Measurements from ENCODE around the gene MTAP.

The MTAP gene

GRCh38 chr9:21840647-21841046, 38.2 kb downstream of the MTAP start:
- Histone ChIP-seq H3K27me3 (ENCODE audit: insufficient read depth, low read length, poor library complexity) (no peaks in the 10 kb centered on the region), H3K4me1 (ENCODE audit: insufficient read depth, low read length) (no peaks in the 10 kb centered on the region), H4K20me1 (ENCODE audit: insufficient read depth, low read length) (no peaks in the 10 kb centered on the region; the same call in 1 of the 2 replicates), H3K27ac (ENCODE audit: low read length) (no peak overlapping the region), H3K4me3 (ENCODE audit: low read depth in 1 of 2, low read length in 2 of 2) (no peak overlapping the region), H2AFZ (ENCODE audit: low read depth, low read length) (no peak overlapping the region), H3K79me2 (ENCODE audit: insufficient read depth, low read length) (peaks cover 16% of the 10 kb centered on the region; the same call in 1 of the 2 replicates), H3K9me3 (ENCODE audit: insufficient read depth, low read length, severe bottlenecking) (peaks cover 2% of the 10 kb centered on the region), H3K36me3 (ENCODE audit: insufficient read depth, low read length) (peaks cover 63% of the 10 kb centered on the region), H3K9ac (ENCODE audit: low read depth, low read length) (no peak overlapping the region), H3K4me2 (ENCODE audit: insufficient read depth, low read length) (no peak overlapping the region)
- TF ChIP-seq, protein P1, sequence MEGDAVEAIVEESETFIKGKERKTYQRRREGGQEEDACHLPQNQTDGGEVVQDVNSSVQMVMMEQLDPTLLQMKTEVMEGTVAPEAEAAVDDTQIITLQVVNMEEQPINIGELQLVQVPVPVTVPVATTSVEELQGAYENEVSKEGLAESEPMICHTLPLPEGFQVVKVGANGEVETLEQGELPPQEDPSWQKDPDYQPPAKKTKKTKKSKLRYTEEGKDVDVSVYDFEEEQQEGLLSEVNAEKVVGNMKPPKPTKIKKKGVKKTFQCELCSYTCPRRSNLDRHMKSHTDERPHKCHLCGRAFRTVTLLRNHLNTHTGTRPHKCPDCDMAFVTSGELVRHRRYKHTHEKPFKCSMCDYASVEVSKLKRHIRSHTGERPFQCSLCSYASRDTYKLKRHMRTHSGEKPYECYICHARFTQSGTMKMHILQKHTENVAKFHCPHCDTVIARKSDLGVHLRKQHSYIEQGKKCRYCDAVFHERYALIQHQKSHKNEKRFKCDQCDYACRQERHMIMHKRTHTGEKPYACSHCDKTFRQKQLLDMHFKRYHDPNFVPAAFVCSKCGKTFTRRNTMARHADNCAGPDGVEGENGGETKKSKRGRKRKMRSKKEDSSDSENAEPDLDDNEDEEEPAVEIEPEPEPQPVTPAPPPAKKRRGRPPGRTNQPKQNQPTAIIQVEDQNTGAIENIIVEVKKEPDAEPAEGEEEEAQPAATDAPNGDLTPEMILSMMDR (IDR thresholded peaks at IDR 0.05; ENCODE audit: borderline replicate concordance, extremely low read depth, low read length, poor library complexity, severe bottlenecking), result no peak
- no peak for TF ChIP-seq EZH2 (IDR thresholded peaks at IDR 0.05; ENCODE audit: borderline replicate concordance, low read depth, low read length, severe bottlenecking)
- DNase-seq (no peak), ATAC-seq (ENCODE audit: insufficient read depth, low read depth) (no peak)

DNA sequence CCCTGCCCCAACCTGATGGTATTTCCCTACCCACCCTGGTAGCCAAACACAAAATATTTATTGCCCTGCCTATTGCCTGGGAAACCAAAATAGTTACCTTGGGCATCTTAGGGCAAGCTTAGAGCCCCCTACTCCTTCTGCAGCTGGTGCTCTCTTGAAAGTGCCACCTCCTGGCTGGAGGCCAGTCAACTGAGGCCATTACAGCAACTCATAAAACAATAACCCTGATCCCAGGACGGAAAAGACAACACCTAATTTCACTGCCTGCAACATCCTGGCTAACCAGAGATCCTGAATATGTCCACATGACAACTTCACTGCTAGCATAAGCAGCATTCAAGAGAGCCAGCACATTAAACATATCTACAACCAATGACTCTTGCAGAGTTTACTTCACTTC, 38.7 kb downstream of the MTAP start:
- no peaks in the 10 kb centered on the region; the same call in 1 of the 2 replicates for H4K20me1 ChIP-seq (ENCODE audit: insufficient read depth, low read length)
- no peak overlapping the region for H3K9ac ChIP-seq (ENCODE audit: low read depth, low read length)
- no peak for DNase-seq
- no peaks in the 10 kb centered on the region for H3K27me3 ChIP-seq (ENCODE audit: insufficient read depth, low read length, poor library complexity)
- H3K36me3 ChIP-seq (ENCODE audit: insufficient read depth, low read length), result peaks cover 58% of the 10 kb centered on the region
- no peaks in the 10 kb centered on the region for H3K4me1 ChIP-seq (ENCODE audit: insufficient read depth, low read length)
- H3K4me3 ChIP-seq (ENCODE audit: low read depth in 1 of 2, low read length in 2 of 2), result no peak overlapping the region
- H2AFZ ChIP-seq (ENCODE audit: low read depth, low read length), result no peak overlapping the region
- peaks cover 2% of the 10 kb centered on the region for H3K9me3 ChIP-seq (ENCODE audit: insufficient read depth, low read length, severe bottlenecking)
- H3K79me2 ChIP-seq (ENCODE audit: insufficient read depth, low read length), result peaks cover 12% of the 10 kb centered on the region; the same call in 1 of the 2 replicates
- no peak for ATAC-seq (ENCODE audit: insufficient read depth, low read depth)
- TF ChIP-seq EZH2 (IDR thresholded peaks at IDR 0.05; ENCODE audit: borderline replicate concordance, low read depth, low read length, severe bottlenecking), result no peak
- TF ChIP-seq, protein P1 (IDR thresholded peaks at IDR 0.05; ENCODE audit: borderline replicate concordance, extremely low read depth, low read length, poor library complexity, severe bottlenecking), result no peak
- no peak overlapping the region for H3K27ac ChIP-seq (ENCODE audit: low read length)
- no peak overlapping the region for H3K4me2 ChIP-seq (ENCODE audit: insufficient read depth, low read length)

DNA sequence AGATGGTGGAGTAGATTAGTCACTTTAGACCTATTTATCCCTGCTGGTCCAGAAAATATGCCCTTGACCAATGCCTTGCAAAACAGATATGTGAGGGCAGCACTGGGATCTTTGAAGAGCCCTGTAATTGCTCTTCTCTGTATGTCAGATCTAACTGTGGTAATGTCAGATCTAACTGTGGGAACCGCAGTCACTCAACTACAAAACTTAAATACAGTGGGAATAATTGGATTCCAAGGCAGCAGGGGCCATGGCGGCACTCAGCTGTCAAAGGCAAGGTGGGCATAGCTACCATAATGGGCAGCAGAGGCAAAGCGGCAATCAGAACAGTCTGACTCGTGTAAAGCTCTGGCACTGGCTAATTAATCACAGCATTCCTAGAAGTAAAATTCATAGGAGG, 46.2 kb downstream of the MTAP start:
- Histone ChIP-seq H2AFZ (ENCODE audit: low read depth, low read length) (no peak overlapping the region), H4K20me1 (ENCODE audit: insufficient read depth, low read length) (no peaks in the 10 kb centered on the region), H3K27ac (ENCODE audit: low read length) (no peak overlapping the region), H3K36me3 (ENCODE audit: insufficient read depth, low read length) (peaks cover 51% of the 10 kb centered on the region), H3K4me2 (ENCODE audit: insufficient read depth, low read length) (no peak overlapping the region), H3K4me1 (ENCODE audit: insufficient read depth, low read length) (no peaks in the 10 kb centered on the region), H3K79me2 (ENCODE audit: insufficient read depth, low read length) (no peaks in the 10 kb centered on the region), H3K9me3 (ENCODE audit: insufficient read depth, low read length, severe bottlenecking) (no peaks in the 10 kb centered on the region), H3K9ac (ENCODE audit: low read depth, low read length) (no peak overlapping the region), H3K27me3 (ENCODE audit: insufficient read depth, low read length, poor library complexity) (no peaks in the 10 kb centered on the region), H3K4me3 (ENCODE audit: low read depth in 1 of 2, low read length in 2 of 2) (no peak overlapping the region)
- ATAC-seq (ENCODE audit: insufficient read depth, low read depth), result no peak
- TF ChIP-seq EZH2 (IDR thresholded peaks at IDR 0.05; ENCODE audit: borderline replicate concordance, low read depth, low read length, severe bottlenecking), result no peak
- TF ChIP-seq, protein P1 (IDR thresholded peaks at IDR 0.05; ENCODE audit: borderline replicate concordance, extremely low read depth, low read length, poor library complexity, severe bottlenecking), result no peak
- DNase-seq, result no peak

DNA sequence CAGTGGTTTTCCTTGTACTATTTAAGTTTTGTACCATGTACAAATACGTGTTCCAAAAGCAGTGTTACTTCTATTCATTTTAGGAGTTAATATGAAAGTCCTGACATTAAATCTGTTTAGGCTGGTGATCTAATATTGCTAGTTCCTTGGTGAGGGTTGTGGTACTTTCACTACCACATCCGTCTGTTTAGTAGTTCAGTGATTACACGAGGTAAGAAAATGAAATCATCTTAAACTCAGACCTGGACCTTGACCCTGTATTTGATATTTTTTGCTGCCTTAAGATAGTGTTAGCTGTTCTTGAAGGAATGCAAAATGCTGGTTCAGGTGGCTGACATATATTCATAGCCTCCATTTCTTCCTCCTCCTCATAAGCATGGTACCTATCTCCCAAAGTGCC, 50.3 kb downstream of the MTAP start:
- Histone ChIP-seq H3K4me3 (ENCODE audit: low read depth in 1 of 2, low read length in 2 of 2) (no peak overlapping the region), H3K27me3 (ENCODE audit: insufficient read depth, low read length, poor library complexity) (no peaks in the 10 kb centered on the region), H3K9me3 (ENCODE audit: insufficient read depth, low read length, severe bottlenecking) (no peaks in the 10 kb centered on the region), H3K4me2 (ENCODE audit: insufficient read depth, low read length) (no peak overlapping the region), H3K36me3 (ENCODE audit: insufficient read depth, low read length) (peaks cover 85% of the 10 kb centered on the region), H4K20me1 (ENCODE audit: insufficient read depth, low read length) (no peaks in the 10 kb centered on the region), H3K27ac (ENCODE audit: low read length) (no peak overlapping the region), H3K9ac (ENCODE audit: low read depth, low read length) (no peak overlapping the region), H3K79me2 (ENCODE audit: insufficient read depth, low read length) (no peaks in the 10 kb centered on the region), H2AFZ (ENCODE audit: low read depth, low read length) (no peak overlapping the region), H3K4me1 (ENCODE audit: insufficient read depth, low read length) (no peaks in the 10 kb centered on the region)
- ATAC-seq (ENCODE audit: insufficient read depth, low read depth), result no peak
- no peak for DNase-seq
- TF ChIP-seq EZH2 (IDR thresholded peaks at IDR 0.05; ENCODE audit: borderline replicate concordance, low read depth, low read length, severe bottlenecking), result no peak
- TF ChIP-seq, protein P1 (IDR thresholded peaks at IDR 0.05; ENCODE audit: borderline replicate concordance, extremely low read depth, low read length, poor library complexity, severe bottlenecking), result no peak
